Lung (tissue), 12 donors: ENCODE data around the gene MET. TPM values are rescaled to one million over a fixed set of nuclear protein-coding genes. Genes with fewer than 3 reads are reported as not detected.

ENCODE experiments used
- ATAC-seq: fragments of 200-7000 bp; cut with Tn5 transposase; one replicate; pipeline ENCODE4 v1.9.1; 2020; ENCODE audit warnings: moderate number of reproducible peaks; ENCODE audit not compliant: insufficient read depth, low FRiP score
- DNase-seq, 3 donors: peaks; one replicate each; pipeline ENCODE4 v3.0.0-alpha.2; 2013 to 2017
- H3K27ac ChIP-seq, 2 donors: one replicate each; pipeline ENCODE4 v1.5.1; 2013; ENCODE audit warnings: mild to moderate bottlenecking in 2 of 2, moderate library complexity in 2 of 2, control low read depth in 1 of 2, inconsistent platforms in 1 of 2, low read depth in 1 of 2, low read length in 1 of 2
- H3K27me3 ChIP-seq, 3 donors: one replicate each; pipeline ENCODE4 v1.5.1; 2013; ENCODE audit warnings: low read length in 2 of 3; ENCODE audit not compliant: control insufficient read depth in 3 of 3, insufficient read depth in 3 of 3
- H3K36me3 ChIP-seq, 4 donors: one replicate each; pipeline ENCODE4 v1.5.1; 2013; ENCODE audit warnings: low read length in 4 of 4, mild to moderate bottlenecking in 1 of 4, moderate library complexity in 1 of 4; ENCODE audit not compliant: control insufficient read depth in 4 of 4, insufficient read depth in 4 of 4
- H3K4me1 ChIP-seq, 5 donors: one replicate each; pipeline ENCODE4 v1.5.1; 2013; ENCODE audit warnings: low read length in 5 of 5, mild to moderate bottlenecking in 2 of 5, moderate library complexity in 1 of 5; ENCODE audit not compliant: control insufficient read depth in 5 of 5, insufficient read depth in 5 of 5
- H3K4me3 ChIP-seq: one replicate; pipeline ENCODE4 v1.5.1; 2013; ENCODE audit warnings: mild to moderate bottlenecking, control low read depth, moderate library complexity
- H3K9ac ChIP-seq, 2 donors: one replicate each; pipeline ENCODE4 v1.5.1; 2013; ENCODE audit warnings: low read length in 2 of 2, control low read depth in 1 of 2; ENCODE audit not compliant: insufficient read depth in 1 of 2
- H3K9me3 ChIP-seq, 4 donors: one replicate each; pipeline ENCODE4 v1.5.1; 2013; ENCODE audit warnings: low read length in 3 of 4, mild to moderate bottlenecking in 1 of 4, moderate library complexity in 1 of 4; ENCODE audit not compliant: control insufficient read depth in 4 of 4, insufficient read depth in 3 of 4
- CTCF ChIP-seq: IDR thresholded peaks from 2 replicates; pipeline ENCODE4 v1.5.1; 2012; ENCODE audit warnings: mild to moderate bottlenecking; ENCODE audit errors: control extremely low read depth, extremely low read depth
- WGBS, 2 donors: extraction: QIAGEN DNeasy Blood & Tissue Kit; methylation state at CpG; one replicate each; pipeline ENCODE4 v1.1.7; 2013; 5-methylcytosine and 5-hydroxymethylcytosine counted together
- polyA plus RNA-seq, 2 donors: library from polyadenylated mRNA; stranded (reverse); fragments of 200-250 nt; gene quantifications; one replicate each; pipeline ENCODE4 v1.2.1, GENCODE V29; 2013
- total RNA-seq, 2 donors: library from RNA; depleted of rRNA in 1 of 2; stranded (reverse); fragments of >200 nt in 1 of 2; gene quantifications; one replicate each; pipeline ENCODE4 v1.2.1, GENCODE V29; 2014 to 2021
- donor health status: control.
- donor health status: control.
- donor health status: Bipolar disorder and iron deficiency.
- donor health status: healthy.
- donor health status: DM: yes; HTN: yes; CAD: no.

The MET gene
- total and polyA plus RNA-seq, 4 donors = 16.3 to 106 (median 41.5) TPM

- Histone ChIP-seq H3K27me3 (no peaks in the 10 kb centered on the region), H3K27ac (no peak overlapping the region), H3K9me3 (no peaks in the 10 kb centered on the region), H3K36me3 (peaks cover 0 to under 1% (median 0%) of the 10 kb centered on the region in 4 donors), H3K4me1 (no peaks in the 10 kb centered on the region), H3K9ac (no peak overlapping the region), H3K4me3 (no peak overlapping the region)
- TF ChIP-seq CTCF = no peak
- DNase-seq (no peak), ATAC-seq (peak; percentile 47)
- WGBS, 2 donors = 66 to 71% methylated on average over 9 of the region's 9 CpGs
Observed at GRCh38 chr7:116752305-116753074, 80.5 kb downstream of the MET start.

GRCh38 chr7:116753130-116753529, 81.1 kb downstream of the MET start:
- H3K9me3 ChIP-seq = no peaks in the 10 kb centered on the region
- H3K4me3 ChIP-seq = no peak overlapping the region
- 71 to 84% methylated on average over 2 of the region's 2 CpGs for WGBS, 2 donors
- peaks cover 0 to 2% (median 0%) of the 10 kb centered on the region in 4 donors for H3K36me3 ChIP-seq
- DNase-seq (no peak), ATAC-seq (no peak)
- TF ChIP-seq CTCF = no peak
- no peak overlapping the region for H3K27ac ChIP-seq
- H3K27me3 ChIP-seq = no peaks in the 10 kb centered on the region
- H3K9ac ChIP-seq = no peak overlapping the region
- H3K4me1 ChIP-seq = no peaks in the 10 kb centered on the region

- no peaks in the 10 kb centered on the region for H3K27me3 ChIP-seq
- H3K4me3 ChIP-seq = no peak overlapping the region
- H3K4me1 ChIP-seq = no peaks in the 10 kb centered on the region
- H3K36me3 ChIP-seq = peaks cover 0 to 2% (median under 1%) of the 10 kb centered on the region in 4 donors
- 93 to 98% methylated on average over 4 of the region's 4 CpGs for WGBS, 2 donors
- no peaks in the 10 kb centered on the region for H3K9me3 ChIP-seq
- DNase-seq (no peak), ATAC-seq (no peak)
- TF ChIP-seq CTCF = no peak
- no peak overlapping the region for H3K27ac ChIP-seq
- no peak overlapping the region for H3K9ac ChIP-seq
Observed at GRCh38 chr7:116754186-116754585, 82.2 kb downstream of the MET start.
